Ammon's horn (tissue), 1 donor: ENCODE data around the gene INPP5D.
A peak's percentile ranks its signal among the peaks of the same experiment; 100 is the strongest.
"Not testable (repeated sequence)": the region's sequence is repeated elsewhere in the genome, so short reads cannot be mapped to it uniquely, and the experiment has no call there.

Experiments
- DNase-seq: peaks from one replicate; pipeline ENCODE4 v3.0.0-alpha.2; 2016; ENCODE audit warnings: low spot score

Gene INPP5D

DNA sequence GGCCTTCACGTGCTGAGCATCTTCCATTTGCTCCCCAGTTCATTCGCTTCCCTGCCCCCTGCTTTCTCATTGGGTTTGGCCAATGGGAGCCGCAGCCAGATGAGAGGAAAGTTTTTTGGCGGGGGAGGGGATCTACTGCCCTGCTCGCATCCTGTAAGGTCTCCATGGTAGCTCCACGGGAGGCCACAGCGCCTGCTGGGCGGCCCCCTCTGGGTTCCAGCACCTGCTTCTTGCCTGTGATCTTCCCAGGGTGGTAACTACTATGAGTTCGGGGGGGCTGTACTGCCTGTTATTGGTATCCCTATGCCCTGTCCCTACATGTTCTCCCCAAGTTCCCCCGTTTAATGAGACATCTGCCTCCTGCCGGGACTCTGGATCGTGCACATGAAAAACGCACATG is 57.2 kb downstream of the INPP5D start:
- DNase-seq: no peak

DNA sequence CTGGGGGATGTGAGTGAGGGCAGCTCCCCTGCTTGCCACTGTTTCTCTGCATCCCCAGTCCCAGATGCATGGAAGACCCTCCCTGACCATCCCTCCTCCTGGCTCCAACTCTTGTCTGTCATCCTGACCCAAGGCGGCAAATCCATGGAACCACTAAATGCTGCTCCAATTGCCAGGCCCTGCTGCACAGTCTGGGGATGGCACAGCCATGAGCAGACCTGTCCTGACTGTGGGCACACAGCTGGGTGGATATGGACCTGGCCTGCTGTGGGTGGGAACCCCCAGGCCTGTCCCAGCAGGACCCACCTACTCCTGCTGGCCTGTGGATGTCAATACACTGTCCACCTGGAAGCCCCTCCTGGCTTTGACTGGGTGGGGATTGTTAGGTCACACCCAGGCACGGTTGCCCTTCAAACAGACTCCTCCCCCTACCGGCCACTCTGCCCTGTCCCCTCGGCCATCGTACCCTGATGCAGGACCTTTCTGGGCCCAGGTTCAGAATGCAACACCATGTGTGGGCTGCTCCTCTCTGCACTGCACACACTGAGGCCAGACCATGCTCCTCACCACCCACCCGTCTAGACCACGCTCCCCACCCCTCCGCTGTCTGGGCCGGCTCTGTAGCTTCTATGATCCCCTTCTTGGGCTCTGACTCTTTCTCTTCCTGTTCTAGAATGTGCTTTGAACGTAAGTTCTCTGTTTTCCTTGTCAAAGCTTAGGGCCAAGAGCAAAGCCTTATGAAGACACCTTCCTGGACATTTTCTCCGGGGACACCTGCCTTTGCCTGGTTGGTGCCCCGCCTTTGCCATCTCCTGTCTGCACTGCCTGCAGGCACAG is 57.9 kb downstream of the INPP5D start:
- no peak for DNase-seq

DNA sequence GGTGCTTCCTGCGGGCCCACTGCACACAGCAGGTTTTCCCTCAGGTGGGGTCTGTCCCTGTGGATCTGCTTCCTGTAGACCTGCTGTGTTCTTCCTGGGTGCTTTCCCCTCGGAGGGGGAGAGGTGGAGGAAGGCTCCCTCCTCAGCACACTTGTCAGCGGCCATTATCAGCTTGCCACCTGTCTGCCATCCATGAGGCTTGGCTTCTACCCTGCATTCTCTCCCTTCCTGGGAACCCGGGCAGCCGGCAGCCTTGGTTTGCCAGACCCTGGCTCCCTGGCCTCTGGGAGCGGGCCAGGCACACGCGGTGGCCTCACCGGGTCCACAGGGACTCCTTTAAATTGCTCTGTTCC is 58.5 kb downstream of the INPP5D start:
- no peak for DNase-seq

DNA sequence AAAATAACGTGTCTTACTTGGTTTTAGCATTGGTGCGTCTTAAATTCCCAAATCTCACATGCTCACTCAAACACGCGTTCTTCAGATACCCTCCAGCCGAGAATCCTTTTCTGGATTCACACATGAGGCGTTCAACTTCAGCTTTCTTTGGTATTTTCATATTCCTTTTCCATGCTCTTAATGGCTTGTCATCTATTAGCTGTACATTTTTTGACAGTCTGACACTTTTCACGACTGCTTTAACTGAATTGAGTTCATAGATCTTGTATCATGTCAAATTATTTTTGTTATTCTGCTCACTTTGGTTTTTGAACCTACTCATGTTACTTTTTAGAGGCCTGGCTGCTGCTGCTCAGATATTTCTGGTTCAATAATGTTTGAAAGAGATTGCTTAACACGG is 59.0 kb downstream of the INPP5D start:
- DNase-seq: no peak

DNA sequence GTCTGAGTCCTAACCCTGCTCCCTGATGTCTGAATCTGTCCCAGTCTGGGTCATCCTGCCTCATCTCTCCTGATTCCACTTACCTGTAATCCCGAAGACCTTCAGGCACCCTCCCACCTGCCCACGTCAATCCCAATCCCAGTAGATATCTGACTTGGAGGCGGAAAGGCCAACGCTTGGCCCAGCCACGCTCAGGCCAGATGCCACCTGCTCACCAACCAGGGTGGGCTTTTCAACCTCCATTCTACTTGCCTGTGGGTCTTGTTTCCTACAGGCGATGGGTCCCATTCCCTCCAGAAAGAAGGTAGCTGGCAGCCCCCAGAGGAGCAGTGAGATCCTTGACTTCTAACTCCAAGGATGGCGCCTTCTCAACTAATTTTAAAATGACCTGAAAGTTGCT is 59.7 kb downstream of the INPP5D start:
- DNase-seq: no peak

DNA sequence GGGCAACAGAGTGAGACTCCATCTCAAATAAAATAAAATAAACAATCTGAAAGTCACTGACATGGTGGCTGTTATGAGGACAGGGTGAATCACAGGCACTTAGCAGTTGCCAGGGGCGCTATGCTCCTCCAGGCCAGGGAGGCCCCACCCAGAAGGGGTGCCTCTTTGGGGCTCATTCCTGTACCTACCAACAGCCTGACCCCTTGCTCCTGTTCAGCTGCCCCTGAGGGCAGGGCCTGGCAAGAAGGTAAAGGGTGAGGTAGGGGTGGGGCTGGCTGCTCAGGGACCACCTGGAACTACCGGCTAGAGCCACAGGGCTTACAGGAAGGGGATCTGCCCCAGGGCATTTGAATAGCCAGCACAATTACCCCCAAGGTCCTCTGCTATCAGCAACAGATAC is 60.3 kb downstream of the INPP5D start:
- no peak for DNase-seq

DNA sequence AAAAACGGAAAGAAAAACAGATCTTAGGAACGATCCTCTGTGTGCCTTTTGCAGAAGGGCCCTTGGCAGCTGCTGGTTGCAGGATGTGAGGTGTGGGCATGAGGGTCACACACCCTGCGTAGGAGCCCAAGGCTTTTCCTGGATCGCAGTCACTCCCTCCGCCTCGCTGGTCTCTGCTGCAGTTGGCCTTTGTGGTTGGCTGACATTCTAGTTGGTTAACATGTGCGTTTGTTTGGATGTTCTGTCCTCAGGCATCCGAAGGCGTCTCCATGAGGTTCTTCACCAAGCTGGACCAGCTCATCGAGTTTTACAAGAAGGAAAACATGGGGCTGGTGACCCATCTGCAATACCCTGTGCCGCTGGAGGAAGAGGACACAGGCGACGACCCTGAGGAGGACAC is 61.7 kb downstream of the INPP5D start:
- DNase-seq: no peak

DNA sequence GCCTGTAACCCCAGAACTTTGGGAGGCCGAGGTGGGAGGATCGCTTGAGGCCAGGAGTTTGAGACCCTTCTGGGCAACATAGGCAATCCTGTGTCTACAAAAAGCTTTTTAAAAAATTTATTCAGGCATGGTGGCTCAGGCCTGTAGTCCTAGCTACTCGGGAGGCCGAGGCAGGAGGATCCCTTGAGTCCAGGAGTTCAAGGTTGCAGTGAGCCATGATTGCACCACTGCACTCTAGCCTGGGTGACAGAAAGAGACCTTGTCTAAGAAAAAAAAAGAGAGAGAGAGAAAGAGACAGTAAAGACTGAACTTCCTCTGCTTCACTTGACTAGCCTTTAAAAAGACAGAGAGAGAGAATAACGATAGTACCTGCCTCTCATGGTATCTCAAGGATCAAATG is 62.4 kb downstream of the INPP5D start:
- DNase-seq: no peak

DNA sequence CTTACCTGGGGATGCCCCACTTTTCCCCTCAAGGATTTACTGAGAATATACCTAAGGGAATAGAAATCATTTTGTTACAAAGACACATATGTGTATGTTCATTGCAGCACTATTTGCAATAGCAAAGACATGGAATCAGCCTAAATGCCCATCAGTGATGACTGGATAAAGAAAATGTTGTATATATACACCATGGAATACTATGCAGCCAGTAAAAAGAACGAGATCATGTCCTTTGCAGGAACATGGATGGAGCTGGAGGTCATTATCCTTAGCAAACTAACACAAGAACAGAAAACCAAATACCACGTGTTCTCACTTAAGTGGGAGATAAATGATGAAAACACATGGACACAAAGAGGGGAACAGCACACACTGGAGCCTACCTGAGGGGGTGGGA is 63.4 kb downstream of the INPP5D start:
- DNase-seq: not testable (repeated sequence)

DNA sequence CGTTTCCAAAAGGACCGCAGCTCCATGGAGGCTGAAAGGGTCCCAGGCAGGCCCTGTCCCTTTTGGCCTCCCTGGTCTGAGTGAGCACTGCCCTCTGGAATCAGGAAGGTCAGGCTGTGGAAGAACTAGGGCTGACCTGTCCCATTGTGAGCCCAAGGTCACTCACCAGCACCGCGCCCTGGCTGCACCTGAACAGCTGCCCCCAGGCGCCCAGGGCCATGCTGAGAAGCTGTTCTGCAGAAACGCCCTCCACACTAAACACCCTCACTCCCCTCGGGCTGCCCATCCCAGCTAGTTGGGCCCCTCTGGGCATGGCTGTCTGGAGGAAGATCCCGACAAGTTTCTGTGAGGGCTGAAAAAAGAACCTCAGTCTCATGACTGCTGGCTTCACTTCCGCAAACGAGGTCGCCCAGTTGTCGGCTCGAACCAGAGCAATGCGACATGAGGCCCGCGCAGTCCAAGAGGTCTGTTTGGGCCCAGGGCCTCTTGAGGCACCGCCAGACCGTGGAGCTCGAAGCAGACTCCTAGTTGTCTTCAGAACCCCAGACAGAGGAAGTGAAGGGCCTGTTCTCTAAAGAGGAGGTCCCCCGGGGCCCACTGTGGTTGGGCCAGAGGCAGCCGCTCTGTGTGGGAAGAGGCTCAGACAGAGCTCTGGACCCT is 64.4 kb downstream of the INPP5D start:
- DNase-seq: peak; percentile 63

DNA sequence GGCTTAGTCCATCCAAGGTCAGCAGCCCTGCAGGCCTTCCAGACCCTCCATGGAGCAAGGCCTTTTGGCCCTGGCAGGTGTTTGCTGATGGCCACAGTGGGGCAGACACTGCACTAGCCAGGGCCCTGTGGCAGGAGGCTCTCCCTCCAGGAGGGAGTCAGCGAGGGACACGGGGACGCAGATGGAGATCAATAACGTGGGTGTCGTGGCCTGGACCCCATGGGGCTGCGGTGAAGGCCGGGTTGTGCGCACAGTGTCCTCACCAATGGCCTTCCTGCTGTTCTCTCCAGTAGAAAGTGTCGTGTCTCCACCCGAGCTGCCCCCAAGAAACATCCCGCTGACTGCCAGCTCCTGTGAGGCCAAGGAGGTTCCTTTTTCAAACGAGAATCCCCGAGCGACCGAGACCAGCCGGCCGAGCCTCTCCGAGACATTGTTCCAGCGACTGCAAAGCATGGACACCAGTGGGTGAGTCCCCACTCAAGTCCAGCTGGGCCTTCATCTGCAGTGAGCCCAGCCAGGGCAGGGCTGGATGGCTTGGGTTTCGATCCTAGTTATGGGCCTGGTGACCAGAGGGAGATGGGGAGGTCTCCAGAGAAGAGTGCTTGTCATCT is 65.4 kb downstream of the INPP5D start:
- no peak for DNase-seq

DNA sequence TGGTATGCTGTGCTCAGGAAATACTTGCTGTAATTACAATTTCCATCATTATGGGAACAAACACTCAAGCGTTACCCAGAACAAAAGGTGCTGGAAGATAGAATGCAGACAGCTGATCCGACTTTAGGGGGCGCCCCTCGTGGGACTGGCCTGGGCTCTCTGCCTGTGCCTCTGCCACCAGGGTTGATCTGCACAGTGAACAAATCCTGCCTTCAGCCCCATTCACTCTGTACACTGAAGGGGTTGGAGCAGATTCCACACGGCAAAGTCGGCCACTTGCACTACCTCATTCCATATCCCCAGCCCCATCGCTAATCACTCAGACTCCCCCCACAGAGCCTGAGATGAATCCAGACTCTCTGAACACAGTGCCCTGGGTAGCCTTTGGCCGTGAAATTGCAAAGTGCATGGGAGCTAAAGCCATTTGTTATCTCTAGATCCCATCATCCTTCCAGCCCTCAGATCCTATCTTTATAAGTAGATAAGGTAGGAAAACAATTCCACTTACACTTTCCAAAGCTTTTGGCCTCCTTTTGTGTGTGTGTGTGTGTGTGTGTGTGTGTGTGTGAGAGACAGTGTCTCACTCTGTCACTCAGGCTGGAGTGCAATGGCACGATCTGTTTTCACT is 69.3 kb downstream of the INPP5D start:
- no peak for DNase-seq

DNA sequence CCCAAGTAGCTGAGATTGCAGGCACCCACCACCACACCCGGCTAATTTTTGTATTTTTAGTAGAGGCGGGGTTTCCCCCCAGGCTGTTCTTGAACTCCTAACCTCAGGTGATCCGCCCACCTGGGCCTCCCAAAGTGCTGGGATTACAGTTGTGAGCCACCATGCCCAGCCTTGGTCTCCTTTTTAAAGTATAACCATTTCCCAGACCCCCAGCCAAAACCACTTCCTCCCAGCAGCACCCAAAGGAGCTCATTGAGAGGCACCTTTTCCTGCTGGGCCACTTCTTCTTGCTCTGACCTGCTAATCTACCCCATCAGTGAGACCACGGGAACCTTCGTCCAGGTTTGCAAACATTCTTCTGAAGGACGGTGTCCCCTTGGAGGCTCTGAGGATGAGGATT is 69.9 kb downstream of the INPP5D start:
- no peak for DNase-seq

DNA sequence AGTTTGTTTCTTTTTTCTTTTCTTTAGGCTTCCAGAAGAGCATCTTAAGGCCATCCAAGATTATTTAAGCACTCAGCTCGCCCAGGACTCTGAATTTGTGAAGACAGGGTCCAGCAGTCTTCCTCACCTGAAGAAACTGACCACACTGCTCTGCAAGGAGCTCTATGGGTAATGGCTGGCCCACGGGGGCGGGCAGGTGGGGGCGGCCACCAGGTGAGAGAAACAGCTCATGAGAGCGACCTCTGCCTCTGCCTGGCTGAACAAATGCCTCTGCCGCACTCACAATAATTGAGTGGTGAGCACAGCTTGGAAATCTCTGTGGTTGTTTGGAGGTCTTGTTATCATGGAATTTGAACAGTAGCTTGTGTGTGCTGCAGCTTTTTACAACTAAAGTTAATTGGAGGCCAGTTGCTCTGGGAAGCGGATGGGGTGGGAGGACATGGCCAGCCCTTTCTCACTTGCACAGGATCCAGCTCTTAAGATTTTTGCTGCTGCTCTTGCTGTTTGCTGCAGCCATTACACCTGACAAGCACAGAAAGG is 70.4 kb downstream of the INPP5D start:
- DNase-seq: no peak

DNA sequence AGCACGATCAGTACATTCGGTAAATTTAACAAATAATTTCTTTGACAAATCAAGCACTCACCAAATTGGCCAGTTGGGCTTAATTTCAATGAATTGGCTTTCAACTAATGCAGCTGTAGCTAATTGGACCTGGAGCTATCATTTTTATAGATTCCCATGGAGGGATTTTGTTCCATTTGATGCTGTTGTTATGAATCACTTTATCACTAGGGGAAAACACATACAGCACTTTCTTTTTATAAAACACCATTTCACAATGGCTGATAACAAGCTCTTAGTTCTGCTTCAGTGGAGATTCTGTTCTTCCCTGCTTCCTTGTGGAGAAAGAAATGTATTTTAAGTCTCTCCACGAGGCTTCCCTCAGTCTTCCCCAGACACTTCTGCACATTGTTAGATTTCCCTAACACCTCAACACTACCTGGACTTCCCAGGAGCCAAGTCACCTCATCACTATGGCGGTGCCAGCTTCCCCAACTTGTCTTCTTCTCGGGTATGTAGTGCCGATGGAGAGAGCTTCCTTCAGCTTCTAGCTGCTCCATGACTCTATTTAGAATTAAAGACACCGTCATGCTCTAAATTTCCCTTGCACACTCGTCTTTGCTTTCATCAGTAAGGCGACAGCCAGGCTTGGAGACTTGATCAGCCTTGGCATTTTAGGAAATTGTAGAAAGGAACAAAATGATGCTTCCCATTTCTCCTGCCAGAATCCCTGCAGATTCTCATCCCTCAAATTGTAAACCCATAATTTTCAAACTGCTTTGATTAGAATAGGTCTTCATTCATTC is 72.0 kb downstream of the INPP5D start:
- no peak for DNase-seq

DNA sequence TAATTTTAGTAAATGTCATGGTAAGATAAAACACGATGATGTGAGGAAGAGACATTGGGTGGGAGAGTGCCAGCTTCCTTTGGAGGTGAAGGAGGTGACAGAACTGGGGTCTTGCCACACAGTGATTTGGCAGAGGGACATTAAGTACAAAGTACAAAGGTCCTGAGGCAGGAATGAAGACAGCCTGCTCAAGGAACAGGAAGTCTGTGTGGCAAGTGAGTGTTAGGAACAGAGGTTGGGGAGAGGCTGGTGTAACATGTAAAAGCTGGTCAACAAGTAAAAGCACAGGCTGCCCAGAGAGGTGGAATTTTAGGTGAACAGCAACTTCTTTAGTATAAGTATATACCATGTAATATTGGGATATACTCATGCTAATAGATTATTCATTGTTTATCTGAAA is 73.1 kb downstream of the INPP5D start:
- DNase-seq: no peak

DNA sequence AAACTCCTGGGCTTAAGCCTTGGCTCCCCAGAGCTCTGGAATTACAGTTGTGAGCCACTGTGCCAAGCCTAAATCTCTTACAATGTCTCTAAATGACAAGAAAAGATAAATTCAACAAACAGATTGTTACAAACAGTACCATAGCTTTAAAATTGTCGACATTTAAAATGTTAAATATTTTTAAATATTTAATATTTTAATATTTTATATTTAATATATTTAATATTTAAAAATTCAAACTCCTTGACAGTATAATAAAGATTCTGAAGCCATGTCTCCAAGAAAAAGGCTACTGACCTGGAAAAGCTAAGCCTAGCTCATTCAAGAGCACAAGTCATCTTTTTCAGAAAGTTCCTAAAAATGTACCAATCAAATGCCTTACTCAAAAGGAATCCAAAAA is 75.3 kb downstream of the INPP5D start:
- no peak for DNase-seq

DNA sequence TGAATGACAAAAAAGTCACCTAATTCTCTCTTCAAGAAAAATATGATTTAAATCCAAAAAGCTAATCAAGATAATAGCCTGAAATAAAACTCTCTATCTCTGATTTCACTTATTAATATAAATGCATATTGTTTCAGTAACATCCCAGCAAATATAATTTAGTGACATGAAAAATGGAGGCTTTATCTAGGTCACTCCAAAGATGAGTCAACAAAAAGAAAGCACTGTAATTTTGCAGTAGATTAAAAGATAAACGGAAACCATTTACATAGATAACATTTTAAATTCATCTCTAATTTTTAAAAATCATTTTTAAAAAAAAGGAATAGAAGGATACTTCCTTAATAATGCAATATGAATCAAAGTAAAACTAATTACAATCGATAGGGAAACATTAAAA is 76.9 kb downstream of the INPP5D start:
- DNase-seq: no peak

DNA sequence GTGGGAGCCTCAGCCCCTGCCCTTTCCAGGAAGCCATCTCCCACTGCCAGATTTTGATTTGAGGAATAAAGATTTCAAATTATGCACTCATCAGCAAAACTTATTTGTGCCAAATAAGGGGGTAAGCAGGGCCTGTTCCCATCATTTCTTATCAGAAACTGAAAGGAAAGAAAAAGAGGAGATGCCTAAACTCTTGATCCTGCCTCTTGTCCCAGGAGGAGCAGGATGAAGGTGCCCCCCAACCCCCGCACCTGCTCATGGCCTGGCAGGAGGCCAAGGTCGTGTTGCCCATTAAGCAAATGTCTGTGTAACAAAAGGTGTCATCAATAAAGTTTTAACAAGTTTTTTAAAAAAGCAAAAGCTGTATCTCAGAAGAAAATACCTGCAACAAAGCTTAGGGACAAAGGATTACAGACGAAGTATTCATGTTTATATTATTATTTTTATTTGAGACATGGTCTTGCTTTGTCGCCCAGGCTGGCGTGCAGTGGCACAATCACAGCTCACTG is 80.0 kb downstream of the INPP5D start:
- DNase-seq: no peak

DNA sequence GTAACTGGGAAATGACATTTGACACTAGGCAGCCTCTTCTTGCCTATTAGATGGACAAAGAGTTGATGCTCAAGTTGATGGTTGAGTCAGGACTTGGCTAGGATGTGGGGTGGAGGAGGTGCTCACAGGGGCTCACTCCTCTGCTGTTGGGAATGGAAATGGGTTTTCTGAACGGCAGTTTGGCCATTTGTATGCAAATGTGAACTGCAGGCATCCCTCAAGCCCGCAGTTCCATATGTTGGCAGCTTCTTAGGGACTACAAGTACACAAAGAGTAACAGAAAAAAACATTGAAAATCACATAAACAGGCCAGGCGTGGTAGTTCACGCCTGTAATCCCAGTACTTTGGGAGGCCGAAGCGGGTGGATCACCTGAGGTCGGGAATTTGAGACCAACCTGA is 80.8 kb downstream of the INPP5D start:
- no peak for DNase-seq

DNA sequence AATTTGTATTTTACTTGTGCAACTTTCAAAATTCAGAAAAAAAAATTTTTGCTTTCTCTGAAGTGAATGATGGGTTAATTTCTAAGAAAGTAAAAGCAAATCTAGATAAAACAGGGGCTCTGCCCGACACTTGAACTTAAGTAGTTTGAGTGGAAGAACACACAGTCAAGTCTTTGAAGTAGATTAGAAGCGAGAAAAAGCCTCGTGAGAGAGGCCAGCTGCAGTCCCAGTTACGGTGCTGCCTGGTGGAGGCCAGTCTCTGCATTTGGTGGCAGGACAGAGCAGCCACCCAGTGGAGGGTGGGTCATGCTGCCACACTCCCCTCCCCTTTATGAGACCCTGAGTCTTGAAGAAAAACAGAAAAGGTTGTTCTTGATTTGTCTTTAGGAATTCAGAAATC is 81.8 kb downstream of the INPP5D start:
- DNase-seq: no peak
